Glomerular visceral epithelial cell (primary cell): ENCODE data around the gene CHPF.
A peak's percentile ranks its signal among the peaks of the same experiment; 100 is the strongest.

Source experiments
- DNase-seq: peaks from one replicate; pipeline ENCODE4 v3.0.0-alpha.2; 2016; ENCODE audit errors: extremely low spot score

Gene CHPF

GRCh38 chr2:219552382-219553167 lies 9.0 kb upstream of the CHPF start:
- DNase-seq, result peak; percentile 84

GRCh38 chr2:219551441-219552381 lies 8.1 kb upstream of the CHPF start:
- DNase-seq, result no peak

GRCh38 chr2:219549619-219550018 lies 6.0 kb upstream of the CHPF start:
- DNase-seq, result no peak

GRCh38 chr2:219548990-219549389 lies 5.4 kb upstream of the CHPF start:
- DNase-seq, result no peak

GRCh38 chr2:219547621-219548020 lies 4.0 kb upstream of the CHPF start:
- no peak for DNase-seq

GRCh38 chr2:219545943-219546352 lies 2.3 kb upstream of the CHPF start:
- DNase-seq, result no peak

- no peak for DNase-seq
These were observed 1.8 kb upstream of the CHPF start for GRCh38 chr2:219545295-219545942.

GRCh38 chr2:219544567-219544966 lies 958 bp upstream of the CHPF start:
- no peak for DNase-seq

- DNase-seq, result peak; percentile 65
These were observed 546 bp downstream of the CHPF start for GRCh38 chr2:219542931-219543595.

GRCh38 chr2:219541611-219542180 lies 1.9 kb downstream of the CHPF start:
- peak; percentile 87 for DNase-seq

- no peak for DNase-seq
These were observed 2.7 kb downstream of the CHPF start for GRCh38 chr2:219540784-219541504.

GRCh38 chr2:219539926-219540678 lies 3.5 kb downstream of the CHPF start:
- DNase-seq, result no peak

- DNase-seq, result no peak
These were observed 4.4 kb downstream of the CHPF start for GRCh38 chr2:219538956-219539788.

GRCh38 chr2:219538504-219538951 lies 5.1 kb downstream of the CHPF start:
- DNase-seq, result peak; percentile 24

- DNase-seq, result no peak
These were observed 5.7 kb downstream of the CHPF start for GRCh38 chr2:219537657-219538488.

- DNase-seq, result no peak
These were observed 6.6 kb downstream of the CHPF start for GRCh38 chr2:219536967-219537366.

- no peak for DNase-seq
These were observed 7.2 kb downstream of the CHPF start for GRCh38 chr2:219536425-219536824.
